SU-DHL-6 (cell line): ENCODE data around the gene AURKAIP1.

Experiments
- H2AFZ ChIP-seq: fragments of 200-600 bp; sonication (generic); 2 replicates; pipeline ENCODE4 v1.6.1; 2014; ENCODE audit warnings: low read depth, mild to moderate bottlenecking, moderate library complexity, mixed read lengths, antibody characterized with exemption, low read length; ENCODE audit not compliant: severe bottlenecking
- H3F3A ChIP-seq: fragments of 200-600 bp; shearing (Covaris generic); 2 replicates; pipeline ENCODE4 v1.6.0; 2016; ENCODE audit warnings: antibody characterized with exemption, mild to moderate bottlenecking; ENCODE audit not compliant: insufficient read depth
- H3K27ac ChIP-seq: fragments of 200-600 bp; sonication (generic); 2 replicates; pipeline ENCODE4 v1.5.1; 2016; ENCODE audit warnings: low read depth, mild to moderate bottlenecking, low read length, moderate library complexity, mixed read lengths
- H3K27me3 ChIP-seq: fragments of 200-600 bp; sonication (generic), shearing (Covaris generic); 2 replicates; pipeline ENCODE4 v1.6.0; 2014; ENCODE audit warnings: mild to moderate bottlenecking, low read length
- H3K36me3 ChIP-seq: fragments of 200-600 bp; sonication (generic); 2 replicates; pipeline ENCODE4 v1.6.1; 2014; ENCODE audit warnings: mild to moderate bottlenecking, low read length, mixed read lengths
- H3K4me2 ChIP-seq: fragments of 300-600, 200-600 bp; shearing (Covaris generic), sonication (generic); 2 replicates; pipeline ENCODE4 v1.6.0; 2014; ENCODE audit warnings: low read length, low read depth, mild to moderate bottlenecking; ENCODE audit not compliant: poor library complexity, severe bottlenecking
- H3K4me3 ChIP-seq: fragments of 200-600 bp; sonication (generic); 2 replicates; pipeline ENCODE4 v1.5.1; 2014; ENCODE audit warnings: antibody characterized with exemption, low read length, mild to moderate bottlenecking, mixed read lengths; ENCODE audit not compliant: insufficient read depth, poor library complexity, severe bottlenecking
- H3K79me2 ChIP-seq: fragments of 200-600 bp; sonication (generic); 2 replicates; pipeline ENCODE4 v1.6.1; 2014; ENCODE audit warnings: mild to moderate bottlenecking, low read length, moderate library complexity; ENCODE audit not compliant: insufficient read depth
- H3K9ac ChIP-seq: fragments of 200-600 bp; sonication (generic); 2 replicates; pipeline ENCODE4 v1.7.0; 2014; ENCODE audit warnings: mild to moderate bottlenecking, low read length
- H3K9me2 ChIP-seq: fragments of 200-600 bp; sonication (generic); replicated peaks from 2 replicates; pipeline ENCODE4 v1.6.1; 2014; ENCODE audit warnings: low read length; ENCODE audit not compliant: insufficient read depth
- H3K9me3 ChIP-seq: fragments of 200-600 bp; sonication (generic); 2 replicates; pipeline ENCODE4 v1.6.1; 2014; ENCODE audit warnings: low read length, mixed read lengths; ENCODE audit not compliant: insufficient read depth
- H4K20me1 ChIP-seq: fragments of 200-600 bp; sonication (generic); 2 replicates; pipeline ENCODE4 v1.6.1; 2014; ENCODE audit warnings: low read depth, mild to moderate bottlenecking, antibody characterized with exemption, low read length, moderate library complexity, mixed read lengths
- EZH2phosphoT487 ChIP-seq: fragments of 200-600 bp; sonication (generic), shearing (Covaris generic); conservative IDR thresholded peaks from 2 replicates; pipeline ENCODE4 v1.6.1; 2018; ENCODE audit warnings: mild to moderate bottlenecking, antibody characterized with exemption, low read length, moderate library complexity, mixed read lengths
- TF ChIP-seq, protein P1 (sequence below): fragments of 200-600 bp; sonication (generic); IDR thresholded peaks from one replicate; pipeline ENCODE4 v1.5.1; 2017; ENCODE audit warnings: antibody characterized with exemption, mild to moderate bottlenecking, low read length, moderate library complexity; ENCODE audit not compliant: insufficient read depth, poor library complexity, severe bottlenecking

The AURKAIP1 gene

GRCh38 chr1:1399872-1400575 lies 25.0 kb upstream of the AURKAIP1 start:
- H3F3A ChIP-seq: peaks cover 19% of the 10 kb centered on the region; the same call in 1 of the 2 replicates
- H3K4me2 ChIP-seq: peak overlapping the region; percentile 81
- peak overlapping the region; percentile 63 for H3K27ac ChIP-seq
- H4K20me1 ChIP-seq: no peaks in the 10 kb centered on the region; the same call in 1 of the 2 replicates
- H2AFZ ChIP-seq: no peak overlapping the region
- peak overlapping the region; percentile 93 for H3K4me3 ChIP-seq
- peaks cover 53% of the 10 kb centered on the region for H3K79me2 ChIP-seq
- peaks cover 14% of the 10 kb centered on the region for H3K36me3 ChIP-seq
- H3K9me2 ChIP-seq: no peaks in the 10 kb centered on the region
- TF ChIP-seq, protein P1, sequence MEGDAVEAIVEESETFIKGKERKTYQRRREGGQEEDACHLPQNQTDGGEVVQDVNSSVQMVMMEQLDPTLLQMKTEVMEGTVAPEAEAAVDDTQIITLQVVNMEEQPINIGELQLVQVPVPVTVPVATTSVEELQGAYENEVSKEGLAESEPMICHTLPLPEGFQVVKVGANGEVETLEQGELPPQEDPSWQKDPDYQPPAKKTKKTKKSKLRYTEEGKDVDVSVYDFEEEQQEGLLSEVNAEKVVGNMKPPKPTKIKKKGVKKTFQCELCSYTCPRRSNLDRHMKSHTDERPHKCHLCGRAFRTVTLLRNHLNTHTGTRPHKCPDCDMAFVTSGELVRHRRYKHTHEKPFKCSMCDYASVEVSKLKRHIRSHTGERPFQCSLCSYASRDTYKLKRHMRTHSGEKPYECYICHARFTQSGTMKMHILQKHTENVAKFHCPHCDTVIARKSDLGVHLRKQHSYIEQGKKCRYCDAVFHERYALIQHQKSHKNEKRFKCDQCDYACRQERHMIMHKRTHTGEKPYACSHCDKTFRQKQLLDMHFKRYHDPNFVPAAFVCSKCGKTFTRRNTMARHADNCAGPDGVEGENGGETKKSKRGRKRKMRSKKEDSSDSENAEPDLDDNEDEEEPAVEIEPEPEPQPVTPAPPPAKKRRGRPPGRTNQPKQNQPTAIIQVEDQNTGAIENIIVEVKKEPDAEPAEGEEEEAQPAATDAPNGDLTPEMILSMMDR: no peak
- TF ChIP-seq EZH2phosphoT487: no peak
- no peaks in the 10 kb centered on the region for H3K27me3 ChIP-seq
- no peaks in the 10 kb centered on the region for H3K9me3 ChIP-seq
- H3K9ac ChIP-seq: peak overlapping the region; percentile 96

DNA sequence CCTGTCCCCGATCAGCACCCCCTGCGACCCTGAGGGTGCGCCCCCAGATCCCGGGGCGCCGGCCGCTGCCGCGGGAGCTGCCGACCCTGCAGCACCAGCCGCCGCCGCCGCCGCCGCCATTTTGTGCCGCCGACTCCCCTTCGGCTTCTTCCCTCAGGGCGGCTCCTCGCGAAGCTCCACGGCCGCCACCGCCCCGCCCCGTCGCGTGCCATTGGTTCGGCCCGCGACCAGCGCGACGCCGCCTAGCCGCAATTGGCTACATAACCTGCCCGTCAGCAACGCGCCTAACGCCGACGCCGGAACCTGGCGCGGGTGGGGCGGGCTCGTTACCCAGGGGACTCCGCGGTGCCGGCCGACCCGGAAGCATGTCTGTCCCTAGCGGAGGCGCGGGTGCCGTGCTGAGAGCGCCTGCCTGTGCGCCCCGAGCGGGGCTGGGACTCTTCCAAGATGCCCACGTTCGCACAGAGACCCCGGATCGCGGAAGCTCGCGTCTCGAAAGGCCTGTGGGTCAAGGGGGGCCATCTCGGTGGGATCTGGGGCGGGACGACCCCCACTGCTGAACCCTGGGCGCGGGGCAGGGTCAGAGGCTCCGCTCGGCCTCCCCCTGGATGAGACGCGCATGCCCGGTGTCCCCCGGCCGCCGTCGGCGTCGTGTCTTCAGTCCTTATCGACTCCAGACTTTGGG lies 24.3 kb upstream of the AURKAIP1 start, which contains the start of gene CCNL2:
Gene CCNL2 (minus strand): TSS at position 149 of the 685 bp plus-strand sequence. CDS start 29 bp downstream, at position 120.
- Histone ChIP-seq H3K27me3 (no peaks in the 10 kb centered on the region), H3K4me3 (peak within 1 kb of the TSS; percentile 93), H3K4me2 (peak within 1 kb of the TSS; percentile 81), H2AFZ (peak within 1 kb of the TSS; percentile 16), H3K36me3 (peaks cover 16% of the 10 kb centered on the region), H3K27ac (peak within 1 kb of the TSS; percentile 63), H3K9ac (peak within 1 kb of the TSS; percentile 96), H3K9me2 (no peaks in the 10 kb centered on the region), H3K79me2 (peaks cover 52% of the 10 kb centered on the region), H3F3A (peaks cover 19% of the 10 kb centered on the region; the same call in 1 of the 2 replicates), H3K9me3 (no peaks in the 10 kb centered on the region), H4K20me1 (no peaks in the 10 kb centered on the region; the same call in 1 of the 2 replicates)
- TF ChIP-seq, protein P1: no peak
- TF ChIP-seq EZH2phosphoT487: no peak

- Histone ChIP-seq H3K36me3 (peaks cover 16% of the 10 kb centered on the region), H4K20me1 (no peaks in the 10 kb centered on the region; the same call in 1 of the 2 replicates), H3K4me2 (peak overlapping the region; percentile 75), H3K4me3 (peak overlapping the region; percentile 69), H3F3A (peaks cover 17% of the 10 kb centered on the region; the same call in 1 of the 2 replicates), H3K9me2 (no peaks in the 10 kb centered on the region), H3K79me2 (peaks cover 52% of the 10 kb centered on the region), H3K9ac (peak overlapping the region; percentile 96), H3K27ac (peak overlapping the region; percentile 46), H2AFZ (peak overlapping the region; percentile 16), H3K27me3 (no peaks in the 10 kb centered on the region), H3K9me3 (no peaks in the 10 kb centered on the region)
- TF ChIP-seq, protein P1: no peak
- TF ChIP-seq EZH2phosphoT487: no peak
Measured at GRCh38 chr1:1398677-1399186, 23.7 kb upstream of the AURKAIP1 start.
